Measurements from ENCODE around the gene ALX4.

- no peak for TF ChIP-seq POLR2A (IDR thresholded peaks at IDR 0.05; ENCODE audit: low read depth, low read length)
- TF ChIP-seq TAF1 (IDR thresholded peaks at IDR 0.05; ENCODE audit: low read depth, low read length): no peak
- no peak for TF ChIP-seq SPI1 (IDR thresholded peaks at IDR 0.05; ENCODE audit: low read depth, low read length)
- no peak for TF ChIP-seq POLR2AphosphoS5 (IDR thresholded peaks at IDR 0.05; ENCODE audit: low read depth, low read length)
- no peak for TF ChIP-seq POU2F2 (IDR thresholded peaks at IDR 0.05; ENCODE audit: low read depth, low read length)
- TF ChIP-seq PAX5 (IDR thresholded peaks at IDR 0.05; ENCODE audit: insufficient read depth, low read length, severe bottlenecking): no peak
Observed at GRCh38 chr11:44348114-44348513, 38.2 kb upstream of the ALX4 start.

Data from GM12891 (cell line).